Activated B cell treated with CpG ODN at 0.5 μM for 24 hours (primary cell): ENCODE results near the gene KCTD16. TPM values are rescaled to one million over a fixed set of nuclear protein-coding genes. Genes with fewer than 3 reads are reported as not detected.

Experiments used
- ATAC-seq: fragments of 200-7000 bp; cut with Tn5 transposase; one replicate; pipeline ENCODE4 v1.10.0; 2021; ENCODE audit warnings: low read depth, mild to moderate bottlenecking, moderate library complexity
- CTCF ChIA-PET: fragments of 350-600 bp; sonication (Branson Sonifier 250); formaldehyde crosslinking; loops from one replicate; lab custom pipeline; 2021; ENCODE audit warnings: antibody characterized with exemption; lab: Charles Lee
- POLR2A ChIA-PET: fragments of 350-600 bp; sonication (Branson Sonifier 250); formaldehyde crosslinking; loops from one replicate; lab custom pipeline; 2021; ENCODE audit warnings: antibody characterized with exemption; lab: Charles Lee
- DNase-seq: peaks from one replicate; pipeline ENCODE4 v3.0.0; 2022
- H3K27ac Mint-ChIP-seq: one replicate; pipeline ENCODE4 v1.8.0; 2020; ENCODE audit warnings: mixed read lengths
- H3K27me3 Mint-ChIP-seq: one replicate; pipeline ENCODE4 v1.8.0; 2021; ENCODE audit warnings: mixed read lengths
- H3K36me3 Mint-ChIP-seq: one replicate; pipeline ENCODE4 v1.8.0; 2021; ENCODE audit warnings: low read depth, mixed read lengths
- H3K4me1 Mint-ChIP-seq: one replicate; pipeline ENCODE4 v1.8.0; 2021; ENCODE audit warnings: mixed read lengths
- H3K4me3 Mint-ChIP-seq: one replicate; pipeline ENCODE4 v1.8.0; 2020; ENCODE audit warnings: mild to moderate bottlenecking, mixed read lengths
- H3K9me3 Mint-ChIP-seq: one replicate; pipeline ENCODE4 v1.8.0; 2020; ENCODE audit warnings: mixed read lengths
- CTCF ChIP-seq: fragments of 200-600 bp; IDR thresholded peaks from one replicate; pipeline ENCODE4 v1.8.0; 2022; ENCODE audit warnings: antibody characterized with exemption, mild to moderate bottlenecking
- intact Hi-C: fragments of 100-400 bp; cut with micrococcal nuclease; formaldehyde crosslinking; loops from one replicate; pipeline ENCODE4 v1.15.1; 2024
- total RNA-seq: library from RNA; stranded (reverse); gene quantifications from 2 replicates; pipeline ENCODE4 v1.2.3, GENCODE V29; 2022

Gene KCTD16
- total RNA-seq, 1 donor from 2014 or later, result not detected

DNA sequence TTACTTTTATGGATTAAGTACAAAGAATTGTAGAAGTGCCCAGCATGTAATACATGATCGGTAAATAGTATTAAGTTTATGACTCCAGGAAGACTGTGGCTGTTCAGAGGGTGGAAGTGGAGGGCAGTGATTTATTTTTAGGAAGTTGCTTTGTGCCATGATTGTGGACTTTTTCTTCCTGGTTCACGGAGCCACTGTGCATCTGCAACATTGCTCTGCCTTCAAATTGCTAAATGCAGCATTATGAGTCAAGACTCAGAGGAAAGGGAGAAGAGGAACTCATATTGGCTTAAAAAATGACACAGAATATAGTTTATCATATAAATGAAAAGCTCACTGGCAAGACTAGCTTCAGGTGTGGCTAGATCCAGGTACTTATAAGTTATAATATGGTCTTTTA, 301.5 kb downstream of the KCTD16 start:
- CTCF ChIA-PET, result no interaction called here
- intact Hi-C loops, result no loop called here
- H3K36me3 Mint-ChIP-seq, result no peaks in the 10 kb centered on the region
- H3K27me3 Mint-ChIP-seq, result no peaks in the 10 kb centered on the region
- no peak for TF ChIP-seq CTCF
- no peak overlapping the region for H3K4me3 Mint-ChIP-seq
- DNase-seq (no peak), ATAC-seq (no peak)
- H3K9me3 Mint-ChIP-seq, result no peaks in the 10 kb centered on the region
- POLR2A ChIA-PET, result no interaction called here
- no peaks in the 10 kb centered on the region for H3K4me1 Mint-ChIP-seq
- no peak overlapping the region for H3K27ac Mint-ChIP-seq

DNA sequence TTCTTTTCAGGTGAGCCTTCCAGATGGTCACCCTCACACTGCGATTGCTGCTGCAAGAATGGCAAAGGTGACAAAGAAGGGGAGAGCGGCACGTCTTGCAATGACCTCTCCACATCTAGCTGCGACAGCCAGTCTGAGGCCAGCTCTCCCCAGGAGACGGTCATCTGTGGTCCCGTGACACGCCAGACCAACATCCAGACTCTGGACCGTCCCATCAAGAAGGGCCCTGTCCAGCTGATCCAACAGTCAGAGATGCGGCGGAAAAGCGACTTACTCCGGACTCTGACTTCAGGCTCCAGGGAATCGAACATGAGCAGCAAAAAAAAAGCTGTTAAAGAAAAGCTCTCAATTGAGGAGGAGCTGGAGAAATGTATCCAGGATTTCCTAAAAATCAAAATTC, 303.0 kb downstream of the KCTD16 start:
- TF ChIP-seq CTCF, result no peak
- Mint-ChIP-seq H3K9me3 (no peaks in the 10 kb centered on the region), H3K27me3 (no peaks in the 10 kb centered on the region), H3K4me1 (no peaks in the 10 kb centered on the region), H3K27ac (no peak overlapping the region), H3K4me3 (no peak overlapping the region), H3K36me3 (no peaks in the 10 kb centered on the region)
- POLR2A ChIA-PET, result no interaction called here
- DNase-seq (no peak), ATAC-seq (no peak)
- CTCF ChIA-PET, result no interaction called here
- intact Hi-C loops, result no loop called here

DNA sequence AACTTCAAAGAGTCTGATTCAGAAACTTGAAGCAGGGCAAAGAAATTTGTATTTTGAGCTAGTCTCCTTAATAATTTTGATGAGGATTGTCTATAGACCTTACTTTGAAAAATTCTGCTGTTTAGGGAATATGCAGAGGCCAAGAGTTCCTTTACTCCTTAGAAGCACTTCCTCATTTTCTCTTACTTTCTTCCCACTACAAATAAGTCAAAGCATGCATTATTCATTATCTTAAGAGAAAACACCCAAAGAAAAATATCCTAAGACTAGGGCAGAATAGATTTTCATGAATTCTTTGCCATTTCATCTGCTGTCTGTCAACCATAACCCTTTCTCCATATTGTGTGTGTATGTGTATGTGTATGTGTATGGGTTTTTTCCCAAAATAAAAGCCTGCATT, 307.9 kb downstream of the KCTD16 start:
- no peak for TF ChIP-seq CTCF
- DNase-seq, result no peak
- Mint-ChIP-seq H3K36me3 (no peaks in the 10 kb centered on the region), H3K27me3 (no peaks in the 10 kb centered on the region), H3K4me3 (no peak overlapping the region), H3K4me1 (no peaks in the 10 kb centered on the region), H3K27ac (no peak overlapping the region), H3K9me3 (no peaks in the 10 kb centered on the region)
- intact Hi-C loops, result no loop called here
- ATAC-seq, result no peak
- POLR2A ChIA-PET, result interaction anchor here (0.7 kb wide), 1 partner anchor 340 kb away, joined by 6 read pairs; no protein-coding TSS in a partner anchor
- CTCF ChIA-PET, result no interaction called here

- ATAC-seq (no peak), DNase-seq (no peak)
- CTCF ChIA-PET, result no interaction called here
- Mint-ChIP-seq H3K4me1 (no peaks in the 10 kb centered on the region), H3K27me3 (no peaks in the 10 kb centered on the region), H3K36me3 (no peaks in the 10 kb centered on the region), H3K4me3 (no peak overlapping the region), H3K27ac (no peak overlapping the region), H3K9me3 (no peaks in the 10 kb centered on the region)
- no peak for TF ChIP-seq CTCF
- POLR2A ChIA-PET, result no interaction called here
- intact Hi-C loops, result no loop called here
Measured at GRCh38 chr5:144481861-144482260, 311.2 kb downstream of the KCTD16 start.

GRCh38 chr5:144484124-144484897, 313.6 kb downstream of the KCTD16 start:
- ChIA-PET POLR2A (no interaction called here), CTCF (no interaction called here)
- Mint-ChIP-seq H3K27ac (no peak overlapping the region), H3K4me1 (no peaks in the 10 kb centered on the region), H3K4me3 (no peak overlapping the region), H3K27me3 (no peaks in the 10 kb centered on the region), H3K36me3 (no peaks in the 10 kb centered on the region), H3K9me3 (no peaks in the 10 kb centered on the region)
- intact Hi-C loops, result no loop called here
- no peak for TF ChIP-seq CTCF
- ATAC-seq, result no peak
- DNase-seq, result no peak
